GM12801 (cell line): Measurements from ENCODE around the gene SNAPC2.

Experiments used
- CTCF ChIP-seq: IDR thresholded peaks from one replicate; pipeline ENCODE4 v1.5.1; 2011; ENCODE audit warnings: control low read depth; ENCODE audit not compliant: insufficient read length; ENCODE audit errors: extremely low read depth

The SNAPC2 gene

GRCh38 chr19:7874076-7874896 is 45.9 kb upstream of the SNAPC2 start, which contains the start of gene PRR36:
TSS of gene PRR36 (minus strand) at chr19:7874390. CDS start at chr19:7873689, 701 bp downstream.
- no peak for TF ChIP-seq CTCF

GRCh38 chr19:7874897-7875273 is 45.3 kb upstream of the SNAPC2 start:
- no peak for TF ChIP-seq CTCF

GRCh38 chr19:7877249-7877836 is 42.8 kb upstream of the SNAPC2 start:
- no peak for TF ChIP-seq CTCF

GRCh38 chr19:7879111-7879807 is 40.9 kb upstream of the SNAPC2 start:
- TF ChIP-seq CTCF: no peak

- no peak for TF ChIP-seq CTCF
These were observed 40.3 kb upstream of the SNAPC2 start for GRCh38 chr19:7879836-7880235.

GRCh38 chr19:7881910-7882309 is 38.2 kb upstream of the SNAPC2 start:
- no peak for TF ChIP-seq CTCF

GRCh38 chr19:7883105-7883504 is 37.0 kb upstream of the SNAPC2 start:
- TF ChIP-seq CTCF: no peak
